Measurements from ENCODE around the gene MED28. TPM values are rescaled to one million over a fixed set of nuclear protein-coding genes. Genes with fewer than 3 reads are reported as not detected.

Gene MED28
- total RNA-seq, 2 experiments from 2014 or later = 43.0 to 58.0 TPM

- intact Hi-C loops (cut with DNase I, micrococcal nuclease) = no loop called here
- Mint-ChIP-seq H3K9me3 (ENCODE audit: low read depth) (peaks cover 9% of the 10 kb centered on the region), H3K4me3 (no peak overlapping the region), H3K4me1 (no peaks in the 10 kb centered on the region), H3K27ac (no peak overlapping the region), H3K27me3 (peaks cover 20% of the 10 kb centered on the region), H3K36me3 (ENCODE audit: low read depth) (peaks cover 4% of the 10 kb centered on the region)
- CTCF ChIA-PET = no interaction called here
- ATAC-seq (no peak), DNase-seq (no peak)
- POLR2A ChIA-PET = interaction anchor here (0.6 kb wide), 1 partner anchor 18 kb away, joined by 11 read pairs; no protein-coding TSS in a partner anchor
Measured at GRCh38 chr4:17667653-17668201, 53.3 kb downstream of the MED28 start.

GRCh38 chr4:17670423-17670822, 56.0 kb downstream of the MED28 start:
- Mint-ChIP-seq H3K27me3 (peaks cover 24% of the 10 kb centered on the region), H3K9me3 (ENCODE audit: low read depth) (peaks cover 12% of the 10 kb centered on the region), H3K4me1 (no peaks in the 10 kb centered on the region), H3K36me3 (ENCODE audit: low read depth) (peaks cover 4% of the 10 kb centered on the region), H3K4me3 (no peak overlapping the region), H3K27ac (no peak overlapping the region)
- ChIA-PET POLR2A (no interaction called here), CTCF (no interaction called here)
- intact Hi-C loops (cut with DNase I, micrococcal nuclease) = no loop called here
- DNase-seq (no peak), ATAC-seq (no peak)

GRCh38 chr4:17680559-17681280, 66.3 kb downstream of the MED28 start:
- intact Hi-C loops (cut with DNase I, micrococcal nuclease) = no loop called here
- Mint-ChIP-seq H3K27ac (no peak overlapping the region), H3K4me3 (no peak overlapping the region), H3K27me3 (peaks cover 3% of the 10 kb centered on the region), H3K9me3 (ENCODE audit: low read depth) (no peaks in the 10 kb centered on the region), H3K36me3 (ENCODE audit: low read depth) (no peaks in the 10 kb centered on the region), H3K4me1 (no peaks in the 10 kb centered on the region)
- DNase-seq (no peak), ATAC-seq (no peak)
- POLR2A ChIA-PET = no interaction called here
- CTCF ChIA-PET = no interaction called here

- ATAC-seq (no peak), DNase-seq (no peak)
- Mint-ChIP-seq H3K9me3 (ENCODE audit: low read depth) (no peaks in the 10 kb centered on the region), H3K4me3 (no peak overlapping the region), H3K4me1 (no peaks in the 10 kb centered on the region), H3K27ac (no peak overlapping the region), H3K36me3 (ENCODE audit: low read depth) (no peaks in the 10 kb centered on the region), H3K27me3 (peaks cover 1% of the 10 kb centered on the region)
- POLR2A ChIA-PET = no interaction called here
- intact Hi-C loops (cut with DNase I, micrococcal nuclease) = no loop called here
- CTCF ChIA-PET = no interaction called here
Measured at GRCh38 chr4:17681281-17682221, 67.1 kb downstream of the MED28 start.

- H3K36me3 Mint-ChIP-seq (ENCODE audit: low read depth) = no peaks in the 10 kb centered on the region
- ChIA-PET CTCF (no interaction called here), POLR2A (no interaction called here)
- intact Hi-C loops (cut with DNase I, micrococcal nuclease) = no loop called here
- H3K4me3 Mint-ChIP-seq = no peak overlapping the region
- no peaks in the 10 kb centered on the region for H3K27me3 Mint-ChIP-seq
- DNase-seq (no peak), ATAC-seq (no peak)
- H3K27ac Mint-ChIP-seq = no peak overlapping the region
- H3K9me3 Mint-ChIP-seq (ENCODE audit: low read depth) = no peaks in the 10 kb centered on the region
- H3K4me1 Mint-ChIP-seq = no peaks in the 10 kb centered on the region
Measured at GRCh38 chr4:17682222-17682566, 67.8 kb downstream of the MED28 start.

Other genes with a start within 250 kb of the MED28 start
- 10 to 100 TPM; 34.5 to 34.6 TPM for gene QDPR, start 102.6 kb upstream of the MED28 start, total RNA-seq
- not detected for gene CLRN2, start 99.5 kb upstream of the MED28 start, total RNA-seq
- 100 to 1,000 TPM; 126 to 128 TPM for gene LAP3, start 37.4 kb upstream of the MED28 start, total RNA-seq
- gene FAM184B, start 167.0 kb downstream of the MED28 start, total RNA-seq = under 1 TPM in 1 of 2 experiments, not detected in 1; 0.04 TPM
- gene DCAF16, start 196.1 kb downstream of the MED28 start, total RNA-seq = 10 to 100 TPM; 40.3 to 47.5 TPM
- 10 to 100 TPM; 73.8 to 82.8 TPM for gene NCAPG, start 196.3 kb downstream of the MED28 start, total RNA-seq